COLO829 (cell line): ENCODE measurements around the gene GTF3C1.
A peak's percentile ranks its signal among the peaks of the same experiment; 100 is the strongest.

Source experiments
- DNase-seq: peaks from one replicate; pipeline ENCODE4 v3.0.0; 2012; ENCODE audit warnings: low spot score

Gene GTF3C1

DNA sequence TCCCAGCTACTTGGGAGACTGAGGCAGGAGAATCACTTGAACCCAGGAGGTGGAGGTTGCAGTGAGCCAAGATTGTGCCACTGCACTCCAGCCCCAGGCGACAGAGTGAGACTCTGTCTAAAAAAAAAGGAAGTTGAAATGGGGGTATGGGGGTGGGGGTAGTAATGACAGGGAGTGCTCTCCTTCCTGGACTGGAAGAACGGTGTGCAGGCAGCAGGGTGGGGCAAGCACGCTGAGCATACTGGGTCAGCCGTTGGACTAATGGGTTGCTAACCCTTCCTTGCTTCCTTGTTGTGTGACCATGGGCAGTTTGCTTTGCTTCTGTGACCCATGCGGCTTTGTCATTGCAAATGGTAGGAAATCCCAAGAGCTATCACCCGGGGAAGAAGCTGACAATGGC is 16.7 kb upstream of the GTF3C1 start:
- DNase-seq: no peak

DNA sequence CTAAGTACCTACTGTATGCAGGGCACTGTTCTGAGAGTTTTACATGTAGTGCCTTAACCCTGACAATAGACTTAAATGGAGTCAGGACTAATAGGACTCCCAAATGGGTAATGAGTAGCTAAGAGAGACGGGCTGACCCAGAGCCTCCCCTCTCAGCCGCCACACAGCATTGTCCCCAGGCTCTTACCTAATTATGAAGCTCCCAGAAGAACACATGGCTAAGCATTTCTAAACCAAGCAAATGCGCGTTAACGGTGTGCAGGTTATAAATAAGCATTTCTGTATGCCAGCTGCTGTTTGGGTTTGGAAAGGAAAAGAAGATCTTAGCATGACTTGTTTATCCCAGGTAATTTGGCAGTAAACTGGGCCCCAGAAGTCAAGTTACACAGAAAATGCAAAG is 14.5 kb upstream of the GTF3C1 start:
- DNase-seq: no peak

DNA sequence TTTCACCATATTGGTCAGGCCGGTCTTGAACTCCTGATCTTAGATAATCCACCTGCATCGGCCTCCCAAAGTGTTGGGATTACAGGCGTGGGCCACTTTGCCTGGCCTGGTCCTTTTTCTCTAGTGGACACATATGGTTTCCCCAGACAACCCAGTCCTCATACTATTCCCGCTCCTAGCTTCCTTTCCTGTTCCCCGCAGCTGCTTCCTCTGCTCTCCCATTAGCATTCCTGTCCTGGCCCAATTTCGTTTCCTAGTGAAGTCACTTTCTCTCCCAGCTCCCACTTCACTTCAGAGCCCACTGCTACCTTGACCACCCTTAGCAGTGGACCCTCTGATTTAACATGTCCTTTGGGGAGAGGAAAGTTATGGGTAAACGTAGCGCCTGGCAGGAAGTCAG is 11.5 kb upstream of the GTF3C1 start:
- DNase-seq: no peak

DNA sequence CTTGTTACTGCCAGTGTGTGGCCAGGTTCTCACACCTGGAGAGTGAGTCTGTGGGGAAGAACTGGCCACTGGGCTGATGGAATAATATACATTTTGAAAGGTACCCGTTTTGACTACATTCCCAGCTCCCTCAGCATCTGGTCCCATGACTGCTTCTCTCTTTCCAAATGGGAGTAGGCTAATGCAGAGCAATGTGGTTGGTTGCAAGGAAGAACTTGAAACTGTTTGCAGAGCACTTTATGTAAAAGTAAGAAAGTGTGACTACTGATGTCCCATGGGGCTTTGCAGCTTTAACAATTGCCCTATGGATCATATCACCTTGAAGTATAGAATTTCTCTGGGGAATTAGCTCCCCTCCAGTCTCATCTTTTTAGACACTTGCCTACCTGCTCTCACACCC is 9.2 kb upstream of the GTF3C1 start:
- no peak for DNase-seq

DNA sequence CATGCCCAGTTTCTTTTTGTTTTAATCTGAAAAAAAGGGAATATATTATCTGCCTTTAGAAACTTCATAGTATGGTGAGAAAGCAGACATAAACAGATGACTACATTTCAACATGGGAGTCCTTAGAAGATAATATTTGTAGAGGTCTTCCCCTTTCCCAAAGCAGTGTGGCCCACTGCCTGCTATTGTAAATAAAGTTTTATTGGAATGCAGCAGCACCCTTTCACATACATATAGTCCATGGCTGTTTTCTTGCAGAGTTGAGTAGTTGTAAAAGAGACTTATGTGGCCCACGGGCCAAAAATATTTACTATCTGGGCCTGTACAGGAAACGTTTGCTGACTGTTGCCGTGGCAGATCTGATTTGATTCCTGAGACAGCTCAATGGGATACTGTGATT is 8.7 kb upstream of the GTF3C1 start:
- no peak for DNase-seq

DNA sequence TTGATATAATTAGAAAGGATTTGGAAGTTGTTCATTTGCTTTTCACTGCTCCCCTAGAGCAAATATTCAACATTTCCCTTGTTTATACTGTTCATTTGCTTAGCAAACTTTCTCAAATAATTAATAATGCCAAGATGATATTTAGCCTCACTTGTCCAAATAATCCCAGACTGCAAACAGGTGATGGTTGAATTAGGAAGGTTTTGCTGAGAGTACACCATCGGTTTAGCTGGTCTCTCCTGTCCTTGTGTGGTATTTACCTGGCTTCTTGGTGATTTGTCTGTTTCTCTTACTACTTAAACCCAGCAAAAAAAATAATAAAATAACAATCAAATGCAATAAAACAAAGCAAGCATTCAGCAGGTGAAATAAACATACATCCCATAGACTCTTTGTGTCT is 6.8 kb upstream of the GTF3C1 start:
- no peak for DNase-seq

DNA sequence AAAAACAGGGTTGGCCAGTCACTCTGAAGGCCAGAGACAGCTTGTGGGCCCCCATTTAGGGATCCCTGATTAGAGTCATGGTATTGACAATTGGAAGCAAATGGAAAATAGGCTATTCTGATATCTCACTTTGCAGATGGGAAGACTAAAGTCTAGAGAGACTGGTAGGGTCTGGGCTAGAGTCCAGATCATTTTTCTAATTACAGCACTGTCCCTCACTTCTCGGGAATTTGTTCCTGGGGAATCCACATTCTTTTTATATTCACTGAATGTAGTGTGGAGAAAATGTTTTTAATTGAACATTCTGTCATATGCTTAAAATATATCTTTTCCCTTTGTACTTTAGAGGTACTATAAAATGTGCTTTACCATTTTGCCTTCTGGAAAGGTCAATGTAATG is 1.3 kb upstream of the GTF3C1 start:
- DNase-seq: no peak

DNA sequence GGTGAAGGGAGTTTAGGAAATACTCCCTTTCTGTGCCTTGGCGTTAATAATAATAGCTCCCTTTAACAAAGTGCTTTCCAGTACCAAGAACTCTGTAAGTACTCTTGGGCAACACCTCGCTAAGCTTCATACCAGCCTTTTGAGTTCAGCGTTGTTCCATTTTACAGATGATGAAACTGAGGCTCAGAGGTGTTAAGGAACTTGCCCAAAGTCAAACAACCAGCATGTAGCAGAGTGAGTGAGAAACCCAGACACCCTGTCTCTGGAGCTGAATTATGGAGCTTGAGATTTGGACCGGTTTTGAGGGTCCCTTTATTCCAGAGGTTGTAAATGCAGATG is 838 bp upstream of the GTF3C1 start:
- no peak for DNase-seq

DNA sequence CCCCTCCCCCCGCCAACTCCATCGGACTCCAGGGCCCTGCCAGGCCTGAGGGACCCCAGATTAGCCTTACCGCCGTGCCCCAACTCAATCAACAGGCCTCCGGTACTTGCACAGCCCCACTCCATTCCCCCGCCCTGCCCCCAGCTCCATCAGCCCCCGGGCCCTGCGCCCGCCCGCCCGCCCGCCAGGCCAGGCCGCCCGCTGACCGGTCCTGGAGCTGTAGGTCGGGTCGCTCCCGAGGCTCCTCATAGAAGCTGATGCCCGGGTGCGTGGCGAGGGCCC is 308 bp downstream of the GTF3C1 start:
- DNase-seq: peak; percentile 30

DNA sequence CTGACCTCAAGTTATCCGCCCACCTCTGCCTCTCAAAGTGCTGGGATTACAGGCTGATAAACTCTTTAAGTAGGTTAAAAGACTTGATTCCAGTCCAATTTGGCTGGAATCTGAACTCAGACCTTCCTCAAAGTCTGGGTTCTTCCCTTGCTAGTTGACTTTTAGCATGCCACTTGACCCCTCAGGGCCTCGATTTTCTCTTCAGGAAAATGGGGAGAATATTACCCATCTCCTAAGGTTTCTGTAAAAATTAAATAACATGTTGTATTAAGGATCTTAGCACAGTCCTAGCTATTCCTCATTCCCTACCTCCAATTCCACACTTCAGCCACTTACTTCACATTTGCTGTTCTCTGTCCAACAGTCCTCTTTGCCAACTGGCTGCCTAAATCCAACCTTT is 1.9 kb downstream of the GTF3C1 start:
- no peak for DNase-seq

DNA sequence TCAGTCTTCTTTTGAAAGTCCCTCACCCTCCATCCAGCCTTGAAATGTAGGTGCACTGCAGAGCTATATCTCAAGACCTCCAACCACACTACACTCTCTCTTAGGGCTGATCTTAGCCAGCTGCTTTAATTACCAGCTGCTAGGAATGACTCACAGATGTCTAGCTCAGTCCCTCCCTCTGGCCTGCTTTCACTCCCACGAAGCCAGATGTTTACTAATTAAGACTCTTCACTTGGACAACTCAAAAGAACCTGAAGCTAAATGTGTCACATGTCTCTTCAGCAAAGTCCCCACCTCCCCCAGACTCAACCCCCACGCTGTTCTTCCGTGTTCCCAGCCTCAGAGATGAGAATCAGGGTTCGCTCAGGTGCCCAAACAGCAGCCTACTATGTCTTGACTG is 2.6 kb downstream of the GTF3C1 start:
- DNase-seq: peak; percentile 75

DNA sequence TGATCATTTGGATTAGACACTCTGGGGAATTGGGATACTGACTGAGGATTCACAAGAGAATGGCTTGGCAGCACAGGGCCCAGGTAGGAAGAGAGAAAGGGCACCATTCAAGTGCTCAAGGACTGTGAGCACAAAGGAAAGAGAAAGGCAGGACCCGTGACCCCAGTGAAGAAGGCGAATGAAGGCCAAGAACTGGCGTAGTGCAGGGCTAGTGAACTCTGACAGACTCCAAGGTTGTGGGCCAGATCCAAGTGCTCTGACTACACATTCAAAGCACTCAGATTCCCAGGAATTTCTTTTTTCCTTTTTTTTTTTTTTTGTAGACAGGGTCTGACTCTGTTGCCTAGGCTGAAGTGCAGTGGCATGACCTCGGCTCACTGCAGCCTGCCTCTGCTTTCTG is 5.0 kb downstream of the GTF3C1 start:
- DNase-seq: no peak

DNA sequence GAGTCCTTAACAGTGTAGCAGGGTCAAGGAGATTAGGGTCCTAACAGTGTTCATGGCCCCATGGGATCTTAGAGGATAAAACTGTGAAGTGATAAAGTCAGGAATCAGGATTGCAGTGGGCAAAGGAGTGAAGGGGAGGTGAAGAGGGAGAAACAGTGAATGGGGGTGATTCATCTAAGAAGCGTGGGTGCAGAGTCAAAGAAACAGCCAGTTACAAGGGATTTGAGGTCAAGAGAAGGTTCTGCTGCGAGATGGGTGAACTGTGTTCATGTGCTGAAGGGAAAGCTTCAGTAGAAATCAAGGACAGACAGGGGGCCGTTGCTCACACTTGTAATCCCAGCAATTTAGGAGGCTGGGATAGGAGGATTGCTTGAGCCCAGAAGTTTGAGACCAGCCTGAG is 5.9 kb downstream of the GTF3C1 start:
- no peak for DNase-seq

DNA sequence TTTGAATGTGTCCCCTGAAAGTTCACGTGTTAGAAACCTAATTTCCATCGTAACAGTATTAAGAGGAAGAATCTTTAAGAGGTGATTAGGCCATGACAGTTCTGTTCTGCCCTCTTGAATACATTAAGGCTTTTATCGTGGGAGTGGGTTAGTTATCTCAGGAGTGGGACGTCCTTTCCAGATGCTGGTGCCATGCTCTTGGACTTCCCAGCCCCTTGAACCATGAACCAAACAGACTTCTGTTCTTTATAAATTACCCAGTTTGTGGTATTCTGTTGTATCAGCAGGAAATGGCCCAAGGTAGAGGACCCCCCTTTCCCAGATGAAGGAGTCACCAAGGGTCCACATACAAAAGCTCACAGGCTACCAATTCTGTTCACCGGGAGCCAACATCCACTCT is 10.1 kb downstream of the GTF3C1 start:
- DNase-seq: no peak

DNA sequence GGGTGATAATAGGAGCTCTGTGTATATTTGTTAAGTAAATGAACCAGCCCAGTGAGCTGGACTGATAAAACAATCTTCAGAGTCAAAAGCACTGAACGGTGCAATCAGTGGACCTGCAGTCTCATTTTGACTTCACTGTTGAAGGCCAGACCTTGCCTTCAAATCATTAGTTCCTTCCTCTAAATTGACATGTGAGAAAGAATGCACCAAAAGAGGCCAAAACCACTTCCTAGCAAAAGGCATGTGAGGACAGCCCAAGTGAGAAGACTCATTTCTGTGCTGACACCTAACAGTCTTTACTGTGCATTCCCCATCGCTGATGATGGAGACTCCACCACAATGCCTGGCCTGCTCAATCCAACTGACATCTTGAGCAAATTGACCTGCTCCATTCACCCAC is 10.6 kb downstream of the GTF3C1 start:
- no peak for DNase-seq

DNA sequence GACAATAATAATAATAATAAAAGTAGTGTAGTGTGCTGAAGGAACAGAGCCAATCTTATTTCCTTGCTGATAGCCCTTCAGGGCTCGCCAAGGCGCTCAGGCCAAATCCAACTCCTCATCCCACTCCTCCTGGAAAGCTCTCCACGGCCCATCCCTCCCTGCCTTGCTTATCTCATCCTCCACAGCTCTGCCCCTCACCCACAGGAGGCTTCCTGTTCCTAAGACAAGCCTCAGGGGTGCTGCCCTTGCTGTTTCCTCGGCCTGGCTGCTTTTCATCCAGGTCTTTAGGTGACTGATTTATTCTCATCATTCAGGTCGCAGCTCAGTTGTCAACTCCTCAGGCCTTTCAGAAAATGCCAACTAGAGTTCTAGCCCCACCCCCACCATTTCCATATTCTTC is 11.2 kb downstream of the GTF3C1 start:
- no peak for DNase-seq

DNA sequence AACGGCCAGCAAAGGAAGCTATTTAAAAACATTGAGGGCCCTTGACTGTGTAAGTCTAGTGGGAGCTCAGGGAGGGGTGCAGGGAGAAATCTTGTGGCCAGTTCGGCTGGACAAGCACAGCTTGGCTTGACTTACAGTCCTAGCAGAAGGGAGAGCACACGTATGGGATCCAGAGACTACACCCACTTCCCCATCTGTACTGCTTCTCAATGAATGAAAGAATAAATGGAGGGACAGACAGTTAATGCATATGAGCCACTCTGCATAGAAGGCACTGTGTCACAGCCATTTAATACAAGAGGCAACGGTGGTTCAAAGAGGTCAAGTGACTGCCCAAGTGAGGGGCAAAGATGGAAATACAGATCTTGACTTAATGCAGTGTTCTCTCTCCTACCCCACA is 15.5 kb downstream of the GTF3C1 start:
- no peak for DNase-seq

DNA sequence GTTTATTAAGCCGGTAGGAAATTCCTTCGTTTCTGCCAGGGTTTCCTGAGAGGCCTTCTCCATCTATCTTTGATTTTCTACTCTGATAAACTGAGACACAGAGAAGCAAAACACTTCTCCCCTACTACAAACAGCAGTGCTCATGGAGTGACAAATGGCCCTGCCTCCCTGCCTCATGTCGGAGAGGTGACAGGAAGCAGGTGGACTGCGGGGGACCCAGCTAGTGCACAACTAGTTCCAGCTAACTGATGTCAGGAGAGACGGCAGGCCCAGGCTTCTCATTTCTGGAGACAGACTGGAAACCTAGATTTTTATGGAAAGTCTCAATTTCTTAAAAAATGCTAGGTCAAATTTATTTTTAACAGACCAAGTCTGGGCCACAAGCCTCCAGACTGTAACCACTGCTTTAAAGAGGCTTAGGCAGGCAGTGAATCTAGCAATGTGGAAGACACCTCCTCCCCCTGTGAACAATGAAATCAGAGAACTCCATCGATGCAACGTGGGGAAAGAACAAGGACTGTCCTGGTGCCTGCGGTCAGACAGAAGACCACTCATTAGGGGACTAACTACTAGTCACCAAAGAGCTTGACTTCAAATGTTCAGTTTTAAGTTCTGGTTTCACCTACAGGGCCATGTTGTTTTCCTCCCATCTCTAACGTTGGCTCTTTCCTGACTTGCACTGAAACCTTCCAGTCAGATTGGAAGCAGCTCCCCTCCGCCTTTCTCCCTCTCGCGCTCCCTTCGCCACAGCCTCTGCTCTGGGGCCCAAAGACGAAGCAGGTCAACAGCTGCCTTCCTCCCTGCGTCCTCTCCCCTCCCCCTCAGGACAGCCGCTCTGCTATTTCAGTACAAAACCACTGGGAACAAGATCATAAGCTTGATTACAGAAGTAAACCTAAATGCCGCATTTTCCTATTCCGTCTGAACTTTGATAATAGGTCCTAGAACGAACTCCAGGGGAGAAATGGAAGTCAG is 17.6 kb downstream of the GTF3C1 start:
- DNase-seq: no peak

DNA sequence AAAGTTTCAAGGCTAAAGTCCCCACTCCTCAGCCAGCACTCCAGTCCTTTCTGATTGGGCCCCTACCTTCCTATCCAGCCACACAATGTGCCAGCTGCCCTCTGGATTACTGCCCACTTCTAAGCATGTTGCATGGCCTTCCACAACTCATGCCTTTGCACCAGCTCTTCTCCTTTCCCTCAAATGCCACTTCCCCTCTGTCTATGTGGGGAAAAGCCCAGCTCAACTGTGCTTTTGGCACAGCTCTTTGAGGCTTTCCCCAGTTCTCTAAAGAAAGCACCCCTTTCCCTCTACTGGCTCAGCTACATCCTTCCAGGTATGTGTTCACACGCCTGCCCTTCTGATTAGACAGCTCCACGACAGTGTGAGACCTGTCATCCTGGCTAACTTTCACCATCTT is 18.5 kb downstream of the GTF3C1 start:
- no peak for DNase-seq

DNA sequence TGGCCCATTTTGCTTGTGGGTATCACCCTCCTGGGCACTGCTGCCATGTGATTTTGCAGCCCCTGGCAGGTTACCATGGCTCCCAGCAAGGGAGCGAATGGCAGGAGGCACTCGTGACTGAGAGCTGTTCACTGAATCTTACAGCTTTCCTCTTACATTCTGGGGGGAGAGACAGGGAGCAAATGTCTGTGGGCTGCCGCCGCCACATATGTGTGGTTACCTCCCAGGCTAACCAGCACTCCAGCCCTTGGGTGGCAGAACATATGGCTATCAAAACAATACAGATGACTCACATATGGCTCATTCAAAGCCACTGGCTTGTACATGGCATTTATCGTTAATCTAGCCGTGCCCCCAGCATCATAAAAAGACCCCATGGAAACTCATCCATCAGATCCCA is 19.8 kb downstream of the GTF3C1 start:
- DNase-seq: no peak

DNA sequence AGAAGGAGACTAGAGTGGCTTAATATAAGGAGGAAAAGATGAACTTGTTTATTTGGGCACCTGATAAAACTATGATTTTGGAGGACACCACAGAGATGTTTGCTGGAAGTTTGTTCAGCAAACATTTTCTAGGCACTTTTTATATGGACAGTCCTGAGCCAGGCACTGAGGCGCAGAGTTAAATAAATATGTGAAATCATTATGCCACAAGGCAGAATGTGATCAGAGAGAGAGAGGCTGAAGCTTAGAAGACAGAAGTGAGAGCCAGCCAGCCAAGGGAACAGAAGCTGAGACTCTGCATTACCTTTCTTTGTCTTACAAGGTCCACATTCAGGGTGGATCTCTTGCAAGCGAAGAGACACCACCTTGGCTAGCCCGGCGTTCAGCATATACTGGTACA is 21.4 kb downstream of the GTF3C1 start:
- DNase-seq: no peak

DNA sequence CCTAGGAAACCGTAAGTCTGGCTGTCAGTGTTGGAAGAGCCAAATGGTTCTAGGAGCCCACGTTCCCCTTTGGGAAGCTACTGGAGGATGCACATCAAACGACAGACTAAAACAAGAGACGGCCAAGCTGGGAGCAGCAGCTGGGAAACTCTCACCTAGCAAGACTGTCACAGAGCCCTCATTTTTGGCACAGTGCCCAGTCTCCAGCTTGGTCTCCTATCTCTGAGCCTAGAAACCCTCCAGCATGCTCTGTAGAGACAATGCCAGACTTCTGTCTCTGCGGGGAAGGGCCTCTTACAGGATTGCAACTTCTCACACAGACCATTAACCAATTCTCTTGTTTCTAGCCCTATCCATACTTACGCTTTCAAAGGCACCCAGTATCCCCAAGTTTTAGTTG is 23.5 kb downstream of the GTF3C1 start:
- DNase-seq: no peak

DNA sequence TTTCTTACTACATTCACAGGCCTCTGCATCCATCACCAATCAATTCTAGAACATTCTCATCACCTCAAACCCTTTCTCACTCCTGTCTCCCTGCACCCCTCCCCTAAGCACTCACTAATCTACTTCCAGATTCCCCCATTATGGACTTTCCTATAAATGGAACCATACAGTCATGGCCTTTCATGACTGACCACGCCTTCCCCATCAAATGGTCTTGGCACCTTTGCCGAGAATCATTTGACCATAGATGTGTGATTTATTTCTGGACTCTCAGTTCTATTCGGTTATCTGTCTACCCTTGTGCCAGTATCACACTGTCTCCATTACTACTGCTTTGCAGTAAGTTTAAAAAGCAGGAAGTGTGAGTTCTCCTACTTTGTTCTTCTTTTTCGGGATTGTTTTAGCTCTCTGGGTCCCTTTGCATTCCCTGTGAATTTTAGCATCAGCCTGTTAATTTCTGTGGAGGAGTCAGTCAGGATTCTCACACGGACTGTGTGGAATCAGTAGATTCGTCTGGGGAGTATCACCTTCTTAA is 27.5 kb downstream of the GTF3C1 start:
- no peak for DNase-seq

DNA sequence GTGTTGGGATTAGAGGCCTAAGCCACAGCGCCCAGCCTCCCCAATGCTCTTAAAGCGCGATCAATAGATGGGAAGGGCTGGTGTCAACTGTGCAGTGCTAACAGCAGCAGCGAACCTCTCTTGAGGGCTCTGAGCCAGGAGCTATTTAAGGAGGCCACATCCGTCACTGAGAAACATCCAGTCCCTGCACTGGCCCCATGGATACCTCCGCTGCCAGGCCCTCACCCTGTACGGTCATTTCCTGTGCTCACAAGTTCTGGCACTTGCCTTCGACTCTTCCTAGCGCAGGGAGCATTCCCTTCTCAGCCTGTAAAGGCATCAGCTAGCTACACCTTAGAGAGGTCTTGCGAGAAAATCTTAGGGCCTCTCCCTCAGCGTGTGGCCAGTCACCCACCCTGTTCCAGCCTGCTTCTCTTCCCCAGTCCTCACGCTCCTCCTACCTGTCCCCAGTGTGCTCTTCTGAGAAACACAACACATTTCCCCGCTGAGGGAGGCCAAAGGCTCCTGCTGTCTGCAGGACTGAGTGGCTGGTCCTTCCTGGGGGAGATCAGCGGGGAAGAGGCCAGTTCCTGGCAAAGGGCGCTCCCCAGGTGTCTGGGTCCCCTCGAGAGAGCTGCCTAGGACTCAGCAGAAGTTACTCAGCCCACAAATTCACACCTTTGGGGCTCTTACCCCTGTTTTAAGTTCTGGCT is 28.6 kb downstream of the GTF3C1 start:
- no peak for DNase-seq
